AG09319 (cell line): ENCODE data around the gene SUPT4H1.

Source experiments
- DNase-seq: peaks from one replicate; pipeline ENCODE4 v3.0.0-alpha.2; 2010; ENCODE audit warnings: low read depth; ENCODE audit errors: extremely low read depth
- TF ChIP-seq, protein P1 (sequence below): IDR thresholded peaks from 2 replicates; pipeline ENCODE4 v1.5.1; 2011; ENCODE audit warnings: low read depth, mild to moderate bottlenecking, inconsistent platforms, low read length, moderate library complexity

The SUPT4H1 gene

DNA sequence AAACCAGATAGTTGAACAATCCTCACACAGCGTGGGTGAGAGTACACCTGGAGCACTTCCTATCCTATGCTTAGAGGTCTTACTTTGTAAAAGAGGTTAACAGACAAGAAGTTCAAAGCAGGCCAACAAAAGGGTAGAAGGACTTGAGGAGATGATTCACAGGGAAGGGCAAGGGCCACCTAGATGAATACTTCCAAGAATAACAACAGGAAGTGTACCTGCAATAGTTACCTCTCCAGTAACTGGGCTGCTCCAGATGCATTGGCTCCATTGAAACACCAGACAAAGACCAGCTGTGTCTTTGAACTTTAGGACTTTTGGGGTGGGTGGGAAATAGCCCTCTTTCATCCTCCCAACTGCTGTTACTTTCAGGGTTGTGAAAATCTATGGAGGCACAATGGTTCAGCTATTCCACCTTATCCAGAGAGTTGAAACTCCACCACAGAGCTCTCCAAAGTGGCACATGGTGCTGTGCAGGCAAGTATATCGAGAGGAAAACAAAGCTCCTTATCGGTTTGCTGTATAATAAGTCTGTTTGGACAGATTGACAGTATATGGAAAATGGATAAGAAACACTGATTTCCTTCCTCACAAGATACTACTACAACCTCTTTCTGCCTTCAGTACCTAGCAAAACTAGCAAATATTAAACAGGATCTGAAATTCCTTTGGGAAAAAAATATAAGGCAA lies 42.7 kb upstream of the SUPT4H1 start:
- TF ChIP-seq, protein P1, sequence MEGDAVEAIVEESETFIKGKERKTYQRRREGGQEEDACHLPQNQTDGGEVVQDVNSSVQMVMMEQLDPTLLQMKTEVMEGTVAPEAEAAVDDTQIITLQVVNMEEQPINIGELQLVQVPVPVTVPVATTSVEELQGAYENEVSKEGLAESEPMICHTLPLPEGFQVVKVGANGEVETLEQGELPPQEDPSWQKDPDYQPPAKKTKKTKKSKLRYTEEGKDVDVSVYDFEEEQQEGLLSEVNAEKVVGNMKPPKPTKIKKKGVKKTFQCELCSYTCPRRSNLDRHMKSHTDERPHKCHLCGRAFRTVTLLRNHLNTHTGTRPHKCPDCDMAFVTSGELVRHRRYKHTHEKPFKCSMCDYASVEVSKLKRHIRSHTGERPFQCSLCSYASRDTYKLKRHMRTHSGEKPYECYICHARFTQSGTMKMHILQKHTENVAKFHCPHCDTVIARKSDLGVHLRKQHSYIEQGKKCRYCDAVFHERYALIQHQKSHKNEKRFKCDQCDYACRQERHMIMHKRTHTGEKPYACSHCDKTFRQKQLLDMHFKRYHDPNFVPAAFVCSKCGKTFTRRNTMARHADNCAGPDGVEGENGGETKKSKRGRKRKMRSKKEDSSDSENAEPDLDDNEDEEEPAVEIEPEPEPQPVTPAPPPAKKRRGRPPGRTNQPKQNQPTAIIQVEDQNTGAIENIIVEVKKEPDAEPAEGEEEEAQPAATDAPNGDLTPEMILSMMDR = no peak
- no peak for DNase-seq

DNA sequence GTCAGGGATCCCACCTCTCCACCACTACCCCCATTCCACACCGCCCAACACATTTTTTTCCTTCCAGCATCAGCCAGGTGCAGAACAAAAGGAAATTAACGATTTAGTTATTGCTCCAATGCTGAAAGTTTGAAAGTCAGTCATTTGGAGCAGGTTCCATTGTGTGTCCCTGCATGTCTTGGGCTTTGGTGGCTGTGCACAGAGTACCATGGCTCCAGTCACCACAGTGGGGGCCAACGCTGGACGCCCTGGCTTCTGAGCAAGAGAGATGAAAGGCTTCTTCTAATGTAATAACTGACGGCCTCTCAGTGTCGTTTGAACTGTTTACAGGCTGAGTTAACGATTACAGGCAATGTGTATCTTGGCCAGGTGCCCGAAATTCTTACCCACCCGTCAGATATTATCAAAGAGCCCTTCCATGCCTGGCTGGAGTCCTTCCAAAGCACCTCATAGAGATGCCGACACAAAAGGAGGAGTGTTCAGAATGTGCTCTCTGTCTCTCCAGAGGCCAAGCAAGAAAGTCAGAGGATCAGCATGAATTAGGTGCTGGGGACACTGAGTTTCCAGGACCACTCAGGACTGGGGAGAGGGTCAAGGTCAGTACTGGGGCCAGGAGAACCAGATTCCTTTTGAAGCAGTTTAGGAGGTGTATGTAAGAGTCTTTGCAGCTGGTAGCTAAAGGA lies 39.4 kb upstream of the SUPT4H1 start:
- DNase-seq = no peak
- TF ChIP-seq, protein P1 = no peak

DNA sequence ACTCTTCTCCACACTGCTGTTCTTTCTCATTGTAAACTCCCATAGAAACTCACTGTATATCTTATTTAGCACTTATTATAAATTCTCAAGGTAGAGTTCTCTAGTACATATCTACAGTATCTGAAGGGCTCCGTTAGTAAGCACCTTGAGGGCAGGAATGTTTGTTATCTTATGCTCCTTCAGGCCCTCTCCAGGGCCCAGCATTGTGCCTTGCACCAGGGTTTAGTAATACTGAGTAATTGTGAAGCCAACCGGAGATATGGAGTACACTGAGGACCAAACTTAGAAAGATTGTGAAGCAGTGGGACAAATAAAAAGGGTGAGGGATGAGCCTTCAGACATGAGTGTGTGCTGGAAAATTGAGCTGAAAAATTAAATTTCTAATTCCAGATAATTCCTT lies 38.9 kb upstream of the SUPT4H1 start:
- DNase-seq = no peak
- TF ChIP-seq, protein P1 = no peak

DNA sequence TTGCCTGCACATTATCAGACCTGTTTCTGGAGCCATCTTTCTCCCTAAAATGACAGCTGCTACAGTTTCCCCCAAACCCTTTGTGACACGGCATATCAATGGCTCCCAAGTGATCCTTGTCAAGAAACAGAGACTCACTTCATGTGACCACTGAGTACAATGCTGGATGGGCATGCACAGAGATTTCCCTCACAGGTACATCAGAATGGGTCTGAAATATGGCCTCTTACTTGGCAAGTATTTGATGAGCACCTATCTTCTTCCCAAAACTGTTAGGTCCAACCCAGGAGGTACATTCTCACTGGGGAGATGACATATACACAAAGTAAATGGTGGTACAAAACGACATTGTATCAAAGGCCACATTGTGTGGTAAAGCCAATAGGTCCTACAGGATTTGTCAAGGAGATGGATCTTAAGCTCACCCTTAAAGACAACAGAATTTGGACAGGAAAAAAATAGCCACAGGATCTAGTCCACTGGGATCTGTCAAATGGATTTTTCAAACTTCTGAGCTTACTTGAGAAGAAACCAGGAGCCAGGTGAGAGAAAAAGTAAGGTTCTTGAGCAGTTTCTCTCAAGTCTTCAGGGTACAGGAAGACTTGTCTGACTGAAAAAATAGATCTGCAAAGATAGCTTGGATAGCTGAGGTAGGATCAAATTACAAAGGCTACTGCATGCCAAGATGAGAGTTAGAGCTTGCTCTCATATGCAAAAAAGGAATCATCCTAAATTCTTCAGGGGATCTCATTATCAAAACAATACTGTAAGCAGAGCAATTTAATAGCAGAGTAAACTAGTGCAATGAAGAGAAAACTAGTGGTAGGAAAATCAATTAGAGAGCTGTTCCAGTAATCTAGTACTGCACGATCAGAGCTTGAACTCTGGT lies 36.5 kb upstream of the SUPT4H1 start:
- TF ChIP-seq, protein P1 = no peak
- no peak for DNase-seq

DNA sequence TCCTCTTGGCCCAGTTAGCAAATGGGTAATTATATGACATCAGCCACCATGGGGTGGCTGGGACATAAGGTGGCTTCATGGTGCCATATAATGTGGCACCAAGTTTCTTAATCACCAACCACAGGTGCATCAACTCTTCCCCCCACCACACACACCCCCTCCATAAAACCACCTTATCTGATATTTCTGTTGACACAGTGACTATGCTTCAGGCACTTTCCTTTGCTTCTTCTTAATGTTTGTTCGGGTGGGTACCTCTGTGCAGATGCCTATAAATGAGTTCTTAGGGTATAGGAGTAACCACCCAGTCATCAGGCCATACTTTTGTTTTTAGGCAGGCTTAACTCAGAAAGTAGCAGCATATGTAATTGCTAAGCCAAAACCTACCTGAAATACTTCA lies 35.8 kb upstream of the SUPT4H1 start:
- DNase-seq = no peak
- TF ChIP-seq, protein P1 = no peak

DNA sequence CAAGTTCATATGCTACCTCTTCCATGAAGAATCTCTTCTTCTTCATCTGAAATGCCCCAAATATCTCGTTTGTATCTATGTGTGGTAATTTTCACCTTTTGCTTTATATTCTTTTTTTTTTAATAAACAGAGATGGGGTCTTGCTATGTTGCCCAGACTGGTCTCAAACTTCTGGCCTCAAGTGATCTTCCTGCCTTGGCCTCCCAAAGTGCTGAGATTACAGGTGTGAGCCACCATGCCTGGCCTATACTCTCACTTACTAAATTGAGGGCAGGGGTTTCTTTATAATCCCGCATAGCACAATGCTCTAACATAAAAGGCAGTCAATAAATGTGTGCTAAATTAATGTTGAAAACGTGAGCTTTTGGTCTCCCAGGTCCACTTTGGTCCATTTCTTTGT lies 34.7 kb upstream of the SUPT4H1 start:
- no peak for DNase-seq
- TF ChIP-seq, protein P1 = no peak
